ENCODE results near the gene HOXA9.

- TF ChIP-seq E2F6 (IDR thresholded peaks at IDR 0.05; ENCODE audit: borderline replicate concordance, low read depth) = no peak
- no peak for TF ChIP-seq CTCF (IDR thresholded peaks at IDR 0.05)
- TF ChIP-seq POLR2A (IDR thresholded peaks at IDR 0.05; ENCODE audit: low read length) = no peak
- no peak for TF ChIP-seq MAX (IDR thresholded peaks at IDR 0.05)
Observed at GRCh38 chr7:27117887-27118491, 47.3 kb downstream of the HOXA9 start.

Measured in A549 (cell line).